ELR (cell line): Measurements from ENCODE around the gene SORCS2.

ENCODE experiments used
- DNase-seq: peaks from one replicate; pipeline ENCODE4 v3.0.0-alpha.2; 2015; ENCODE audit warnings: low read depth

Gene SORCS2

DNA sequence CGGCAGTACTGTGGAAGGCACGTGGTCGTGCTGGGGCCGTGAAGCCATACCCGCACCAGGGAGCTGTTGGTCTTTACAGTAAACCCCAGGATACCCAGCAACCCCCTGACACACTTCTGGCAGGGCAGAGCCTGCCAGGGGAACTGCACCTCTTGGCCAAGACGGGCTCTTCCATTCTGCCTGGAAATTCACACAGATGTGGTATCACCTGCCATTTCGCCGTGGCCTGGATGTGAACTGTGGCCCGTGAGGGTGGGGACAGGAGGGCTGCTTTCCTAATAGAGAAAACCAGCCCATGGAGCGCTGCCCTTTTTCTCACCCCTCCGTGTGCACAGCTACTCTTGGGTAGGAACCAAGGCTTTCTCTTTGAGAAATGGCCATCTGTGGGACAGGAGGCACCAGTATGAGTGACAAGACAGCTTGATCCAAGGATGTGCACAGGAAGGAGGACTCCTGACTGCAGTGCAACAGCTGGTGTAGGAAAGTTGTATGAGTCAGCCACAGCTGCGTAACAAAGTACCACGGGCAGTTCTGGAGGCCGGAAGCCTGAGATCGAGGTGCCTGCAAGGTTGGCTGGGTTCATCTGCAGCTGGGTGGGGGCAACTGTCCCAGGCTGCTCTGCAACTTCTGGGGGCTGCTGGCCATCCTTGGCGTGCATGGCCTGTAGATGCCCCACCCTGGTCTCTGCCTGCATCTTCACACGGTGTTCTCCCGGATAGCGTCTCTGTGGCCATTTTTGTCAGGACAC, 146.7 kb downstream of the SORCS2 start:
- no peak for DNase-seq

- DNase-seq = no peak
Measured at GRCh38 chr4:7339751-7340552, 147.6 kb downstream of the SORCS2 start.

DNA sequence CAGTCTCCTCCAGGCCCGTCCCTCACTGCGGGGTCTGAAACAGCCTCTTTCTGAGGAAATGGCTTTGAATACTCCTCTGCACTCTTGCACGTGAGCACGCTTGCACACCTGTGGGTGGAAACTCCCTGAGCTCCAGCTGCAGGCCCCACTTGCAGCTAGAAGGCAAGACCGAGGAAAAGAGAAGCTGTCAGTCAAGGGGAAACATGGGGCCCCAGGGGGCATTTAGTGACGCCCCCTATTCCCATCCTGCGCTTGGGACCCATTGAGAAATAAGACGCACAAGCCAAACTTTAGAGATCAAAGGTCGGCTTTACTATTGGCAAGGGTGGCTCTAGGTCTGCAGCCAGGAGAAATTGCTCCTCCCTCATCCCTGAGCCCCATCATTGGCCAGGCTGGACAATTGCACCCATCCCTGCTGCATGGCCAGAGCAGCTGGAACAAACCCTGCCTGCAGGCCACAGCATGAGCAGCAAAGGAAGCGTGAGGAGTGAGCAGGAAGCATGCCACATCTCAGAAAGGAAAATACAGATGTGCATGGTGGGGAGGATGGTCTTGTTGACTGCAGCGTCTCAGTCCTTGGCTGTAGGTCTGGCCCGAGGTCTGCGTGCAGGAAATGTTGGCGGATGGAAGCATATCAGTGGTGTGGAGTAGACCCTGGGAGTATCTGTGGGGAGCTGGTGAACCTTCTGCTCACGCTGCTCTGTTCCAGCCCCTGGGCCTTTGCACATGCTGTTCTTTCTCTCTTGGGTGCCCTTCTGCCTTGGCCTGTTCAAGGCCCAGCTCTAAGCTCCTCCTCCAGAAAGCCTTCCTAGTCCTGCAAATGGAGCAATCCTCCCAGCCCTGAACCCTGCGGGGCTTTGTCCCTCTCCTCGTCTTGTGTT, 148.5 kb downstream of the SORCS2 start:
- no peak for DNase-seq

GRCh38 chr4:7341491-7342222, 149.3 kb downstream of the SORCS2 start:
- peak; percentile 58 for DNase-seq

DNA sequence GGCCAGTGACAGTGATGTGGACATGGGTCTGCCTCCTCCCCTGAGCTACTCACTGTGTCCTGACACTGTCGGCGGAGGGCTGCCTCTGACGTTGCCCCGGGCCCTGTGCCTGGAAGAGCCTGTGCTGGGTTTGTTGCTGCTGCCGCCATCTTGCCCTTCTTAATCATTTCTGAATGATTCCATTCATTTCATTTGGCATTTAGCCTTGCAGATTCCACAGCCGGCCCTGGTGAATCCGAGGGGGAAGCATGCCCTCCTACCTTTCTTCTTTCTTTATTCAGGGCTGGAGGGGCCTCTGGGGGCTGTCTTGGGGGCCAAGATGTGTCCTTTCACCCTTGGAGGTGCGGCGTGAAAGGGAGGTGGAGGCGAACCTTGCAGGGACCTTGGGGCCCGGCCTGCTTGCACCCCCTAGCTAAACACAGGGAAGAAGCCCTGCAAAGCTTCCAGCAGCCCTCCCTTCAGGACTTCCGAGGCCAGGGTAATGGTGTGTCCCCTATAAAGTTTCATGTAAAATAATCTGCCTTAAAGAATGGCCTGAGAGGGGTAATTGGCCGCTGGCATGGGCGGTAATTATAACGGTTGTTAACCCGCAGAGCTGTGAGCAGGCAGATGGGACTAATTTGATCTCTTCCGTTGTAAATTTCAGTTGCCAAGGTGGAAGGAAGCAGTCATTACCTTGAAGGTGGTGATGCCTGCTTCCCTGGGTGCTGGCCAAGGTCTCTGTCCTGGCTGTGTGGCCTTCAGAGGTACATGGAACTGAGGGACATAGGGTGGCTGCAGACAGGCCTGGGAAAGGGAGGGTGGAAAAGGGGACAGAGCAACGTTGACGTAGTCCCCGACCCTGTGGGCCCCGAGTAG, 150.1 kb downstream of the SORCS2 start:
- DNase-seq = no peak

- DNase-seq = no peak
Measured at GRCh38 chr4:7343081-7343655, 150.8 kb downstream of the SORCS2 start.

DNA sequence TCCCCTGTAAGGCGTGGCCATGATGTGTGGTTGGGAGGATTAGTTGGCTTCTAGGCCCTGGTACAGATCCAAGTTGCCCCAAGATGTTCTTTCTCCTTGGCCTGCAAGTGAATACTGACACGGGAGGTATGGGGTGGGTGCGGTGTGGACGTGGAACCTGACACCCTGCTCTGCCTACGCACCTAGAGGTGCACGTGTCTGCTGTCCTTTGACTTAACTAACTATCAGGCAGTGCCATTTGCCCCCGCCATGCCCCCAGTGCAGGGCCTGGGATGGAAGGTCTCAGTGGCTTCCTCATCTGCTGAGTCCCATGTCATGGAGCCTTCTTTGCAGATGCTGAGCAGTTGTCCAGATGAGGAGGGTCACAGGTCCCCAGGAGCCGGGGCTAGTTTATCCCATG, 151.6 kb downstream of the SORCS2 start:
- DNase-seq = no peak

DNA sequence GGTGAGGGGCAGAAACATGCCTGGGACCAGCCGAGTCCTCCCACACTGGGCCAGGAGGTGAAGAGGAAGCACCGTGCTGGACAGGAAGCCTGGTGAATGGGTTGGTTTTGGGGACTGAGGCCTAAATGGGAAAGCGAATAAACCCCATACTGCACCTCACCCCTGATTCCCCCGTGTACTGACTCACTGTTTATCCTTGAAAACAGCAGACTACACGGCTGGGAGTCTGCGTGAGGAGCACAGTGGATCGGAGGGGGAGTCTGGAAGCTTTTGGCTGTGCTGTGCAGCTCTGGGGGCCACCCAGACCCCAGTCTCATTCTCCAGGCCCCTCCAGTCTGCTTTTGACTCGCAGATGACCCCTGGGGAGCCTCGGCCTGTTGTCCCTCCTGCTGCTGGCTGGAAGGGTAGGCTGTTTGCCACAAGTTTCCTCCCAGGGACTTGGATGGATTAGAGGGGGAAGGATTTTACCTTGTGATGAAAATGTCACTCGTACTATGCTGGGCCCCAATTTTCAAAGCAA, 152.4 kb downstream of the SORCS2 start:
- DNase-seq = no peak

GRCh38 chr4:7347981-7348380, 155.6 kb downstream of the SORCS2 start:
- peak; percentile 88 for DNase-seq

DNA sequence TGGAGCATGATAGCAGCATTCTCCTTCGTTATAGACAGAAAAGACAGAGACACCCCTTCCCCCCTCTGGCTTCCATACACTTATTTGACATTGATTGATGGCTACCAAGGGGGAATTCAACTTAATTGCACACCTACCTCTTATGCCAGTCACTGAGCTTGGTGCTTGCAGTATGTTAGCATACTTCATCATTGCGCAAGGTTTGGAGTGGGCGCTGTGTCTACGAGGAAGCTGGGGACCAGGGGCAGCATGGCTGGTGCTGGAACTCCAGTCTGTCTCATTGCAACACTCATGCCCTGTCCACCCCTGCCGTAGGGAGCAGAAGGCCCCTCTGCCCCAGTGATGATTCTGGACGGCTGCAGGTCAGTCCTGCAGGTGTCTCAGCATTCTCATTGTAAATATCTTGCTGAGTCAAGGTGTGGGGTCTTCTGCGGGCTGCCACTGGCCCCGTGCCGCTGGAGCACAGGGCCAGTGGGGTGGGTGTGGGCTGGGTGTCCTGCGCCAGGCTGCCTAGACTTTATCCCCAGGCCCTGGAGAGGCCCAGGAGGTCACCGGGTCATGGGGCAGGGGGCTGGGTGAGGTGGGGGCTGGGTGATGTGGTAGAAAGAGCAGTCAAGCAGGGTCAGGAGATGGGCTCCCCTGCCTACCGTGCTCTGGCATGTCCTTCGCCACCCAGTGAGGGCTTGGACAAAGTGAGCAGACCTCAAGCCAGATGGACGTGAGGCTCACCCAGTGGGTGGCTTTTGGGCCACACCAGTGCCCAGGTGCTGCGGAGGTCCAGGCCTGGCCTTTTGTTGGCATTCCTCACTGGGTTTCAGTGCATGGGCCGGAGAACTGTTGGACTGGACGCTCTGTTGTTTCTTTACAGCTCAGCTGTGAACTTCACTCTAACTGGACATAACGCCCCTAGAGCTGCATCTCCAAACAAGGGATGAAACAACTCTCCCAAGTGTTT, 156.9 kb downstream of the SORCS2 start:
- no peak for DNase-seq

DNA sequence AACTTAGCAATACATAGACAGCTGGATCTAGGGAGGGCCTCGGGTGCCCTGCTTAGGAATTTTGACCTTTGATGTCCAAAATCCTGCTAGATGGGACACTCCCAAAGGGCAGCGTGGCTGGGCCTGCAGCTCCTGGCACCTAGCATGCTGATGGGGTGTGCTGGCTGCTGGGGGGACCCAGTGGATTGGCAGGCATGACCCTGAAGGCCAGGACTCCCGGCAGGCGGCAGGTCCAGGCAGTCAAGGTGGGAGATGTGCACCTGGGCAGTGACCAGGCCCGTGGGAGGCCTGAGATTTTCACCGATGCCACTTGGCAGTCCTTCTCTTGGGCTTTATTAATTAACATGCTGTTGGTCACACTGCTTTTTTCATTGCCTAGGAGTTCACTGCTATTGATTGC, 158.1 kb downstream of the SORCS2 start:
- DNase-seq = no peak

DNA sequence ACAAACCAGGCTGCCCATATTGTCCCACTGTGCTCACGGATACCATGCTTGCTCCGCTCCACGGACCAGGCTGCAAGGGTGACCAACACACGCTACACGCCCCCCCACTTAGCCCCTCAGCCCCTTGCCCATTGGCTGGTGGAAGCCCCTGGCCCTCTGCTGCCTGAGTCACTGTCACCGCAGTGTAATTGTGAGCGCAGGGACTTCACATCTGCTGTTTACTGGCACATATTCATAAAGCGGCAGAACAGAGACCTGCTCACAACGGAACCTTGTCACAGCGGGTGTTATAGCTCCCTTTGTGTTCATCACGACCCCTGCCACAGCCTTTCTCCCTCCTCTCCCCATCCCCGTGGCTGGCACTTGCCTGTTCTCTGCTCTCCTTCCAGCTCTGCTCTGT, 158.7 kb downstream of the SORCS2 start:
- no peak for DNase-seq

DNA sequence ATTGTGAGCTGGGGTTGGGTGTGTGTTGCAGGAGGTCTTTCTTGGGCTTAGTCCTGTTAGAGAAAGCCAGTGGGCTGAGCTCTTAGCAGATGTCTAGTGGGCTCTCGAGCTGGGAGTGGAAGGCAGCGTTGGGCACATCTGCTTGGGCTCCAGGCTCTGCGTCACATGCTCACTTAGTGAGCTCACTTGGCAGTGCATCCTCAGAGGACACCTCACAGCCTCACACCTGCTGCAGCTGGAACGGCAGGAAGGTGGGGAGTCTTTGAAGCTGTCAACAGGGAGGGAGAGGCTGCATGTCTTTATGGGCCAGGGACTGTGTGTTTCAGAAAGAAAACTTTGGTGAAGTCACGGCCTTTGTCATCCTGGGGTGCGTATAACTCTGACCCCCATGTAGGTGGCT, 160.1 kb downstream of the SORCS2 start:
- DNase-seq = no peak

DNA sequence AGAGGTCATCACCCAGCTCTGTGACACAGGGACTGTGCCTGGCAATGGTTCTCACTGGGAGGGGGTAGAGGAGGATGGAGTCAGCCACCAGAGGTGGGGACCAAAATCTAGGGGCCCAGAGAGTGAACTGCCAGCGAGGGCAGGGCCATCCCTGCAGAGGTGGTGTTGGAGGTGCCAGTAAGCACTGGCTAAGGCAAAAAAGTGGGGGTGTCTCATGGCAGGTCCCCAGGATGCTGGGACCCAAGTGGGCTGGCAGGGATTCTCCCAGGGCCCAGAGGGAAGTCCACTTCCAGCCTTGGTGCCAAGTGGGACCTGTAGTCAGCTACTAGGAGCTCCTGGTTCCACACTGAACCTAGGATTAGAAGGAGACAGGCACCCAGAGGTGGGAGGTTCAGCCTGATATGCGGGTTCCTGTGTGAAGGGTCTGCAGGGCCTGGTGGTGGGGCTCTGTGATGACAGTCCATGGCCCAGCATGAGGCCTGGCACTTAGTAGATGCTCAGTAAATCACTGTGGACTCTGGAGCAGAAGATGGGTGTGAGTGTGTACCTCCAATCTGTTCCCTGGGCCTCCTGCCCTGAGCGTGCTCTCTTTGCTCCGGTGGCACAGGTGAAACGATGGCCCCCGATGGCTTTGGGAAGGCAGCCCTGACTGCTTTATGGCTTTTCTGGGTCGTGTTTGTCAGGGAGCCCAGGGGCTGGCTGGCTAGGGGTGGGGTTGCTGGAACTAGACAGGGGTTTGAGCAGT, 160.9 kb downstream of the SORCS2 start:
- no peak for DNase-seq

DNA sequence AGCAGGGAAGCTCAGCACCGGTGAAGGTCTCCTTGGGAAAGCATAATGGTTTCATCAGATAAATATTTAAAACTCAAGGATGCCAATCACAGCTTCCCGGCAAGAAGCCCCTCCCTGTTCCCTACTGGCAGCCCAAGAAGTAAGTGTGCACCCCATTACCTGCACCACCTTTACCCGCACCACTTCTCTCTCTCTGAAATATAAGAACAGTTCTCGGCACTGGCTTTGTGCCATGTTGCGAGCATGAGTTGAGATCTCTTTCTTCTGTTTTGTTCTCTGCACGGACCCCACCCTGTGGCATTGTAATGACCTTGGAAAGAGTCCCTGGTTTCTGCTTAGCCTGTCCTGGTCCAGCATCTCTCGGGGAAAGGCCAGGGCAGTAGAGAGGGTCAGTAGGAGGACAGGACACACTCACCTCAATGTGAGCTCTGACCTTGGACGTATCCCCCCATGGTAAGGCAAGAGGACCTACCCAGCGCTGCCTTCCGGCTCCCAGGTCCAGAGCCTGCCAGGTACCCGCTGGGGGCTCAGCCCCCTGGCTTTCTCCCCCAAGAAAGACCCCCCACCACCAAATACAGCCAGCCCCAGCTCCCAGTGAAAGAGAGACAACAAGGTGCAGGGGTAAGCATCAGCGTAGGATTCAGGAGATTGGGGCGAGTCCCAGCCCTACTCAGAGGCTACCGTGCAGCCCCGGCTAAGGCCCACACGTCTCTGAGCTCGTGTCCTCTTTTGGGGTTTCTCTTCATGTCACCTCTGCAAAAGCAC, 161.7 kb downstream of the SORCS2 start:
- no peak for DNase-seq

GRCh38 chr4:7354927-7355326, 162.6 kb downstream of the SORCS2 start:
- peak; percentile 74 for DNase-seq

DNA sequence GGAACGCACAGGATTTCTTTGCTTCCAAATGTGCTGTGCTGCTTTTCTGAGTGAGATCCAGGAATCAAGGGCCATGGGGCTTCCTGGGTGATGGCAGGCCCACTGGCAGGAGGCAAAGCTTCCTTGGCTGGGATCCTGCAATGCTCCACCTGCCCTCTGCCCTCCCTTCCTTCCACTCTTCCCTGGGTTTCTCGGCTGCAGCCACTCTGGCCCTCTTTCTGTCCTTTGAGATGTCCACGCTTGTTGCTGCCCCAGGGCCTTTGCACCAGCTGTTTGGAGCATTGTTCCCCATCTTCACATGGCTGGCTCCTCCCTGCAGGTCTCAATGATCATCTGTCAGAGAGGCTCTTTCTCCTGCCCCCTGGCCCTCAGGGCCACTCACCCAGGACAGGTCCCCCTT, 163.5 kb downstream of the SORCS2 start:
- no peak for DNase-seq
